GM21390 (cell line): ENCODE measurements around the gene FURIN.
A peak's percentile ranks its signal among the peaks of the same experiment; 100 is the strongest.
"Not testable (repeated sequence)": the region's sequence is repeated elsewhere in the genome, so short reads cannot be mapped to it uniquely, and the experiment has no call there.

ENCODE experiments used
- ATAC-seq: cut with Tn5 transposase; IDR thresholded peaks from one replicate; pipeline ENCODE4 v1.9.1; 2021; ENCODE audit not compliant: unreplicated experiment

Gene FURIN

GRCh38 chr15:90868261-90868689 is at the start of gene FURIN:
FURIN (plus strand) TSS chr15:90868588; CDS start chr15:90875741, 7,153 bp downstream.
- ATAC-seq: no peak

- ATAC-seq: no peak
Observed at GRCh38 chr15:90819390-90819789, 49.0 kb upstream of the FURIN start.

GRCh38 chr15:90819850-90820249 is 48.5 kb upstream of the FURIN start:
- ATAC-seq: no peak

GRCh38 chr15:90820481-90820880 is 47.9 kb upstream of the FURIN start:
- no peak for ATAC-seq

GRCh38 chr15:90822204-90822955 is 46.0 kb upstream of the FURIN start:
- no peak for ATAC-seq

GRCh38 chr15:90823455-90823974 is 44.9 kb upstream of the FURIN start:
- no peak for ATAC-seq

- ATAC-seq: not testable (repeated sequence)
Observed at GRCh38 chr15:90825115-90825899, 43.1 kb upstream of the FURIN start.

GRCh38 chr15:90826206-90826885 is 42.0 kb upstream of the FURIN start:
- ATAC-seq: not testable (repeated sequence)

- no peak for ATAC-seq
Observed at GRCh38 chr15:90826886-90827435, 41.4 kb upstream of the FURIN start.

- no peak for ATAC-seq
Observed at GRCh38 chr15:90828111-90828510, 40.3 kb upstream of the FURIN start.

- ATAC-seq: no peak
Observed at GRCh38 chr15:90829126-90829525, 39.3 kb upstream of the FURIN start.

GRCh38 chr15:90829942-90830440 is 38.4 kb upstream of the FURIN start:
- peak; percentile 48 for ATAC-seq

- ATAC-seq: no peak
Observed at GRCh38 chr15:90834626-90835025, 33.8 kb upstream of the FURIN start.

GRCh38 chr15:90836296-90836871 is 32.0 kb upstream of the FURIN start:
- ATAC-seq: no peak

- ATAC-seq: no peak
Observed at GRCh38 chr15:90837094-90837493, 31.3 kb upstream of the FURIN start.

GRCh38 chr15:90838139-90838538 is 30.2 kb upstream of the FURIN start:
- ATAC-seq: no peak

- ATAC-seq: no peak
Observed at GRCh38 chr15:90838544-90838943, 29.8 kb upstream of the FURIN start.

GRCh38 chr15:90839187-90840071 is 29.0 kb upstream of the FURIN start:
- peak; percentile 92 for ATAC-seq

- ATAC-seq: no peak
Observed at GRCh38 chr15:90840157-90840855, 28.1 kb upstream of the FURIN start.
